Mesothelial cell of epicardium (in vitro differentiated cells): ENCODE results near the gene LRP5. TPM values are rescaled to one million over a fixed set of nuclear protein-coding genes. Genes with fewer than 3 reads are reported as not detected.

Experiments
- DNase-seq, 2 experiments: peaks; one replicate each; pipeline ENCODE4 v3.0.0; 2021; ENCODE audit warnings: low spot score in 2 of 2; ENCODE audit not compliant: unreplicated experiment in 2 of 2
- H3K27ac Mint-ChIP-seq: 2 replicates; pipeline ENCODE4 v1.8.0; 2021; ENCODE audit warnings: mixed read lengths
- H3K27me3 Mint-ChIP-seq: 2 replicates; pipeline ENCODE4 v1.8.0; 2021; ENCODE audit warnings: low read depth, mixed read lengths
- H3K36me3 Mint-ChIP-seq: 2 replicates; pipeline ENCODE4 v1.8.0; 2021; ENCODE audit warnings: mixed read lengths
- H3K4me1 Mint-ChIP-seq: 2 replicates; pipeline ENCODE4 v1.8.0; 2021; ENCODE audit warnings: mixed read lengths
- H3K4me3 Mint-ChIP-seq: 2 replicates; pipeline ENCODE4 v1.8.0; 2021; ENCODE audit warnings: mild to moderate bottlenecking, moderate library complexity, mixed read lengths
- H3K9me3 Mint-ChIP-seq: 2 replicates; pipeline ENCODE4 v1.8.0; 2021; ENCODE audit warnings: mixed read lengths
- total RNA-seq: library from RNA; stranded (reverse); gene quantifications from 3 replicates; pipeline ENCODE4 v1.2.1, GENCODE V29; 2021
- TF ChIP-seq, protein P1 (sequence below): fragments of 200-600 bp; sonication (generic); IDR thresholded peaks from one replicate; pipeline ENCODE4 v1.5.0; 2021; ENCODE audit warnings: antibody characterized with exemption; ENCODE audit not compliant: unreplicated experiment

LRP5 gene
- total RNA-seq, 1 donor from 2014 or later, result 72.5 TPM

DNA sequence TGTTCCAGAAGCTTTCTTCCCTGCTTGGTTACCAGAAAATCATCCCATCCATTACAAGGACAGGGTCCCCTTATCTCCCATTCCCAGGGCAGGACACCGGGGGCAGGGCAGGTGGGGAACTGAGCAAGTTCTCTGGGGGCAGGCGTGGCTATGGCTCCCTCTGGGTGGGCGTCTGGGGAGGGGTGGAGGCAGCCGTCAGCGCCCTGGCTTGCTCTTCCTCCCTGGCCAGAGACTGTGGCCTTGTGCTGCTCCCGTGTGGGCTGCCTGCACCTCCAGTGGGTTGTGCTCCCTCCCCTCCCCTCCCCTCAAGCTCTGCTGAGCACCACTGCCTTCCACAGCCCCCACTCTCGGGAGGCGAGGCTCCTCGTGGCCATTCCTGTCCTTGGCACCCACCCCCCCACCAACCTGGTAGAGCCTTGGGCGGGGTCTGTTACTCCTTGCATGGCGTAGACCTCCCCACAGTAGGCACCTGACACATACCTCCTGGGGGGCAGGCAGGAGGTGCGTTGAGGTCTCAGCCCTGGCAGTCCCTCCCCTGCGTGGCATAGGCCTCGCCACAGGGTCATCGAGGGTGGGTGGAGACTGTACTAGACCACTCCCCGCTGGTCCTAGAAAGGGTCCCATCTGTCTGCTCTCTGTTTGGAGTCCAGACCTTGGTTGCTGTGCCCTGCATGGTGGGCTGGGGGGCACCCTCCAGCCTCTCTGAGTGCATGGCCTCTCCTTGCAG, 123.9 kb downstream of the LRP5 start:
- H3K4me3 Mint-ChIP-seq, result no peak overlapping the region
- no peak for DNase-seq
- no peaks in the 10 kb centered on the region for H3K9me3 Mint-ChIP-seq
- TF ChIP-seq, protein P1, sequence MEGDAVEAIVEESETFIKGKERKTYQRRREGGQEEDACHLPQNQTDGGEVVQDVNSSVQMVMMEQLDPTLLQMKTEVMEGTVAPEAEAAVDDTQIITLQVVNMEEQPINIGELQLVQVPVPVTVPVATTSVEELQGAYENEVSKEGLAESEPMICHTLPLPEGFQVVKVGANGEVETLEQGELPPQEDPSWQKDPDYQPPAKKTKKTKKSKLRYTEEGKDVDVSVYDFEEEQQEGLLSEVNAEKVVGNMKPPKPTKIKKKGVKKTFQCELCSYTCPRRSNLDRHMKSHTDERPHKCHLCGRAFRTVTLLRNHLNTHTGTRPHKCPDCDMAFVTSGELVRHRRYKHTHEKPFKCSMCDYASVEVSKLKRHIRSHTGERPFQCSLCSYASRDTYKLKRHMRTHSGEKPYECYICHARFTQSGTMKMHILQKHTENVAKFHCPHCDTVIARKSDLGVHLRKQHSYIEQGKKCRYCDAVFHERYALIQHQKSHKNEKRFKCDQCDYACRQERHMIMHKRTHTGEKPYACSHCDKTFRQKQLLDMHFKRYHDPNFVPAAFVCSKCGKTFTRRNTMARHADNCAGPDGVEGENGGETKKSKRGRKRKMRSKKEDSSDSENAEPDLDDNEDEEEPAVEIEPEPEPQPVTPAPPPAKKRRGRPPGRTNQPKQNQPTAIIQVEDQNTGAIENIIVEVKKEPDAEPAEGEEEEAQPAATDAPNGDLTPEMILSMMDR, result no peak
- no peak overlapping the region for H3K27ac Mint-ChIP-seq
- no peaks in the 10 kb centered on the region for H3K27me3 Mint-ChIP-seq
- H3K4me1 Mint-ChIP-seq, result no peaks in the 10 kb centered on the region
- peaks cover 18% of the 10 kb centered on the region for H3K36me3 Mint-ChIP-seq

DNA sequence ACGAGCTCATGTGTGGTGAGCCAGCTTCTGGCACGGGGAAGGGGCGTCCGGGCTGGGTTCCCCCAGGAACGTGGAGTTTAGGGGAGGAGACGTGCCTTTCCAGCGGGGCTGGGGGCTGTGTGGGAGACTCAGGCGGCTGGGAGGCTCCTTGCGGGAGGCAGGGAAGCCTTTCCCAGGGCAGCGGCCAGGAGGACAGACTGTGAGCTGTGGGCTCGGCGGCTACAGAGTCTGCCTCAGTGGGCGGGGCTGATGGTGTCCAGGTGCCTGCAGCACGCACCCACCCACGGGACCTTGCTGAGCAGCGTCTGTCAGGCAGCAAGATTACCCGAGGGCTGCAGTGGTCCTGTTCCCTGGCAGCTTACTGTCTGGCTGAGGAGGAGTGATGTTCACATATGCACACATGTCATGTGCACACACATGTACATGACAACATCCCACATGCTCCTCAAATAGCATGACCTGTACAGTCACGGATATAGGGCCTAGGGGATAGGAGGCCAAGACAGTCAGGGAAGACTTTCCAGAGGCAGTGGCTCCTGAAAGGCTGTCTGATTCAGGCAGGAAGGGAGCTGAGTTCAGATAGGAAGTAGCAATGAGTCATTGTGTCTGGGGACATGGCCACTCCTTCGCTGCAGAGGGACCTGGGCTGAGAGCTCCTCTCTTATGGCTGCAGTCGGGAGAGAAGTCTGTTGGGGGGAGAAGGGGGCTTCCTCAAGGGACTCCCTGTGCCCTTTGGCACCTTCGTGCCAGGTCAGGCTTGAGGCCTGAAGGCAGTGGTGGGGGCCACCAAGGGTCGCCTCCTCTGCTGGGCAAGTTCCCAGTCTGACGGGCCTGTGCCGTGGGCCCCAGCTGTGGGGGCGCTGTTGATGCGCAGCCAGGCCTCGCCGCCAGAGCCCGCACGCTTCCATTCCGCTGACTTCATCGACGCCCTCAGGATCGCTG, 124.9 kb downstream of the LRP5 start:
- H3K27ac Mint-ChIP-seq, result peak overlapping the region; percentile 43
- H3K4me3 Mint-ChIP-seq, result no peak overlapping the region
- no peaks in the 10 kb centered on the region for H3K27me3 Mint-ChIP-seq
- TF ChIP-seq, protein P1, result no peak
- no peak for DNase-seq
- H3K4me1 Mint-ChIP-seq, result peaks cover 5% of the 10 kb centered on the region
- peaks cover 22% of the 10 kb centered on the region for H3K36me3 Mint-ChIP-seq
- H3K9me3 Mint-ChIP-seq, result no peaks in the 10 kb centered on the region

DNA sequence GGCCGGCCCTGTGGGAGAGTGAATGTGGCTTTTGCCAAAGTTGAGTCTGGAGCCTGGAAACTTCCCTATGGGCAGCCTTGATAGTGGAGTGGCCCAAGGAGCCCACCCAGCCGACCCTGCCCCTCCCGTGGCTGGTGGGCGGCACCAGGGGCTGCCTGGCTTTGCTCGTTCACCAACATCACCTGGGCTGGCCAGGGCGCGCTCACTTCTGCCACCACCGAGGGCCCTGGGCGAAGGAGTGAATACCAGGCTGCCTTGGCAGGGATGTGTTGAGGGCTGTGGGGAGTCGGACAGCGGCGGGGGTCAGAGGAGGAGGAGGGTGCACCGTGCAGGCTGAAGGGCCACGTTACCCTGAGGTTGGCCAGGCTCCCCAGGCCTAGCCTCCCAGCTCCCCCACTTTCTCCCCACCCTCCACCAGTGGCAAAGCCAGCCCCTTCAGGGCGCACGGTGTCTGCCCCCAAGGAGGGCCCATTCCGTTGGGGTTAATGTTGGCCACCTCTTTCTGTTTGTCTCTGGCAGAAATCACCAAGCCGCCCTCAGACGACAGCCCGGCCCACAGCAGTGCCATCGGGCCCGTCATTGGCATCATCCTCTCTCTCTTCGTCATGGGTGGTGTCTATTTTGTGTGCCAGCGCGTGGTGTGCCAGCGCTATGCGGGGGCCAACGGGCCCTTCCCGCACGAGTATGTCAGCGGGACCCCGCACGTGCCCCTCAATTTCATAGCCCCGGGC, 125.7 kb downstream of the LRP5 start:
- DNase-seq, result no peak
- Mint-ChIP-seq H3K4me3 (no peak overlapping the region), H3K36me3 (peaks cover 28% of the 10 kb centered on the region), H3K9me3 (no peaks in the 10 kb centered on the region), H3K4me1 (peaks cover 5% of the 10 kb centered on the region), H3K27ac (no peak overlapping the region), H3K27me3 (no peaks in the 10 kb centered on the region)
- TF ChIP-seq, protein P1, result no peak

DNA sequence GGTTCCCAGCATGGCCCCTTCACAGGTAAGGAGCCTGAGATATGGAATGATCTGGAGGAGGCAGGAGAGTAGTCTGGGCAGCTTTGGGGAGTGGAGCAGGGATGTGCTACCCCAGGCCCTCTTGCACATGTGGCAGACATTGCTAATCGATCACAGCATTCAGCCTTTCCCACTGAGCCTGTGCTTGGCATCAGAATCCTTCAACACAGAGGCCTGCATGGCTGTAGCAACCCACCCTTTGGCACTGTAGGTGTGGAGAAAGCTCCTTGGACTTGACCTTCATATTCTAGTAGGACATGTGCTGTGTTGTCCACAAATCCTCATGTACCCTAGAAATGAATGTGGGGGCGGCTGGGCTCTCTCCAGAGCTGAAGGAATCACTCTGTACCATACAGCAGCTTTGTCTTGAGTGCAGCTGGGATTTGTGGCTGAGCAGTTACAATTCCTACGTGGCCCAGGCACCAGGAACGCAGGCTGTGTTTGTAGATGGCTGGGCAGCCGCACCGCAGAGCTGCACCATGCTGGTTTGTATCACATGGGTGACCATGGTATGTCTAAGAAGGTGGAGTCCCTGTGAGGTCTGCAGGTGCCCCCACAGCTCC, 126.4 kb downstream of the LRP5 start:
- DNase-seq, result no peak
- H3K27me3 Mint-ChIP-seq, result no peaks in the 10 kb centered on the region
- H3K36me3 Mint-ChIP-seq, result peaks cover 28% of the 10 kb centered on the region
- no peaks in the 10 kb centered on the region for H3K9me3 Mint-ChIP-seq
- no peak overlapping the region for H3K27ac Mint-ChIP-seq
- no peak overlapping the region for H3K4me3 Mint-ChIP-seq
- H3K4me1 Mint-ChIP-seq, result peaks cover 5% of the 10 kb centered on the region
- TF ChIP-seq, protein P1, result no peak

DNA sequence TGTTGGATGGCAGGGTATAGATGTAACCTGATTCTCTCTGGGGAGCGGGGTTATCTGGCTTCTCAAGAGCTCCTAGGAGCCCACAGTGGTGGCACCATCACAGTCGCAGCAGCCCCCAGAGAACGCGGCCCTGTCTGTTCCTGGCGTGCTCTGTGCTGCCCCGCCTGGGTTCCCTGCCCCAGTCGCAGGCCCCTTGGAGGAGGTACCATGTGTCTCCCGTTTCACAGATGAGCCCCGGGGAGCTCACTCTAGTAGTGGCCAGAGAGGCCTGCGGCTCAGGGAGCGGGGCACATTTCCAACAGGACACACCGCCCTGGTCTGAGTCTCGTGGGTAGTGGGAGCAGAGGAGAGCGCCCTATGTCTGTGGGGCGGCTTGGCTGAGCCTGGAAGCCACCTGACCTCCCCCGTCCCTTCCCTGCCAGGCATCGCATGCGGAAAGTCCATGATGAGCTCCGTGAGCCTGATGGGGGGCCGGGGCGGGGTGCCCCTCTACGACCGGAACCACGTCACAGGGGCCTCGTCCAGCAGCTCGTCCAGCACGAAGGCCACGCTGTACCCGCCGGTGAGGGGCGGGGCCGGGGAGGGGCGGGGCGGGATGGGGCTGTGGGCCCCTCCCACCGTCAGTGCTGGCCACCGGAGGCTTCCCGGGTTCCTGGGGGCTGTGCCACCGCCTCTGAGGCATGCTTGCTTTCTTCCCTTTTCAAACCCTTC, 127.1 kb downstream of the LRP5 start:
- peaks cover 5% of the 10 kb centered on the region for H3K4me1 Mint-ChIP-seq
- TF ChIP-seq, protein P1, result no peak
- no peak overlapping the region for H3K27ac Mint-ChIP-seq

More for the DNA sequence above, 127.1 kb downstream of the LRP5 start:
- no peaks in the 10 kb centered on the region for H3K27me3 Mint-ChIP-seq
- H3K9me3 Mint-ChIP-seq, result no peaks in the 10 kb centered on the region
- DNase-seq, result no peak
- no peak overlapping the region for H3K4me3 Mint-ChIP-seq
- H3K36me3 Mint-ChIP-seq, result peaks cover 31% of the 10 kb centered on the region
